Vagina (tissue), 2 donors: ENCODE measurements around the gene HDAC6.

Source experiments
- POLR2AphosphoS5 ChIP-seq, 2 donors: sonication (generic); formaldehyde crosslinking; IDR thresholded peaks; one replicate each; pipeline ENCODE4 v1.9.0; 2017; ENCODE audit warnings: antibody characterized with exemption in 2 of 2, mild to moderate bottlenecking in 2 of 2, low read depth in 1 of 2; ENCODE audit not compliant: insufficient read depth in 1 of 2
- TF ChIP-seq, protein P1 (sequence below), 3 experiments: fragments of 450-650 bp in 2 of 3; fragments of 200-600 bp in 1 of 3; sonication (generic) in 1 of 3; IDR thresholded peaks; one replicate each; pipeline ENCODE4 v1.5.1; 2017 to 2019; ENCODE audit warnings: antibody characterized with exemption in 3 of 3, mild to moderate bottlenecking in 2 of 3, moderate library complexity in 2 of 3

DNA sequence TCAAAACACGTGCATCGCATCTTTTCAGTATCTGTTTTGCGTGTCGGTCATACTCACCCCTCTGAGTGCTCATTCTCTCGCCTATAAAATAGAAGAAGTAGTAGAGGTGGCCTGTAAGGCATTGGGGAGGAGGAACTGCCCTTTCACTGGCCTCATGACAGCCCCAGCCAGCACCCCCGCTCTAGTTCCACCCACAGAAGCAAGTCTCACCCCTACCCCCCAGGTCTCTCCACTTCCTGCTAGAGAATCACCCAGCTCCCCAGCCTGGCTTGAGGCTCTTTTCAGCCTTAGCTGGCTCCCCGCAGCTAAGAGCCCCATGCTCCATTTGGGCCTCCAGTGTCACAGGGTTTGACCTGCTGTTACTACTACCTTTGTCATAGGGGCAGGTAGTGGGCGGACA, 11.8 kb downstream of the HDAC6 start:
- TF ChIP-seq, protein P1, sequence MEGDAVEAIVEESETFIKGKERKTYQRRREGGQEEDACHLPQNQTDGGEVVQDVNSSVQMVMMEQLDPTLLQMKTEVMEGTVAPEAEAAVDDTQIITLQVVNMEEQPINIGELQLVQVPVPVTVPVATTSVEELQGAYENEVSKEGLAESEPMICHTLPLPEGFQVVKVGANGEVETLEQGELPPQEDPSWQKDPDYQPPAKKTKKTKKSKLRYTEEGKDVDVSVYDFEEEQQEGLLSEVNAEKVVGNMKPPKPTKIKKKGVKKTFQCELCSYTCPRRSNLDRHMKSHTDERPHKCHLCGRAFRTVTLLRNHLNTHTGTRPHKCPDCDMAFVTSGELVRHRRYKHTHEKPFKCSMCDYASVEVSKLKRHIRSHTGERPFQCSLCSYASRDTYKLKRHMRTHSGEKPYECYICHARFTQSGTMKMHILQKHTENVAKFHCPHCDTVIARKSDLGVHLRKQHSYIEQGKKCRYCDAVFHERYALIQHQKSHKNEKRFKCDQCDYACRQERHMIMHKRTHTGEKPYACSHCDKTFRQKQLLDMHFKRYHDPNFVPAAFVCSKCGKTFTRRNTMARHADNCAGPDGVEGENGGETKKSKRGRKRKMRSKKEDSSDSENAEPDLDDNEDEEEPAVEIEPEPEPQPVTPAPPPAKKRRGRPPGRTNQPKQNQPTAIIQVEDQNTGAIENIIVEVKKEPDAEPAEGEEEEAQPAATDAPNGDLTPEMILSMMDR (IDR thresholded peaks at IDR 0.05), result no peak
- TF ChIP-seq POLR2AphosphoS5 (IDR thresholded peaks at IDR 0.05; ENCODE audit: insufficient read depth in 1 of 2, low read depth in 1 of 2), result no peak
